H9 (cell line): ENCODE measurements around the gene SLC25A12. TPM values are rescaled to one million over a fixed set of nuclear protein-coding genes. Genes with fewer than 3 reads are reported as not detected.

Source experiments
- DNase-seq: peaks from one replicate; pipeline ENCODE4 v3.0.0-alpha.2; 2017
- H2AFZ ChIP-seq: one replicate; pipeline ENCODE4 v1.6.1; 2013; ENCODE audit warnings: mild to moderate bottlenecking, low read length, control low read depth, moderate library complexity
- H2AK5ac ChIP-seq: 2 replicates; pipeline ENCODE4 v1.6.1; 2013; ENCODE audit warnings: low read length, control low read depth, mixed read lengths; ENCODE audit not compliant: insufficient read length
- H2BK120ac ChIP-seq: one replicate; pipeline ENCODE4 v1.6.1; 2013; ENCODE audit warnings: low read depth, mild to moderate bottlenecking, low read length, control low read depth, inconsistent platforms; ENCODE audit not compliant: poor library complexity, severe bottlenecking
- H2BK12ac ChIP-seq: 2 replicates; pipeline ENCODE4 v1.6.1; 2013; ENCODE audit warnings: low read length, control low read depth, mixed read lengths, low read depth; ENCODE audit not compliant: insufficient read length
- H2BK15ac ChIP-seq: 2 replicates; pipeline ENCODE4 v1.6.1; 2013; ENCODE audit warnings: low read depth, low read length, control low read depth
- H2BK20ac ChIP-seq: one replicate; pipeline ENCODE4 v1.6.1; 2013; ENCODE audit warnings: low read depth, mild to moderate bottlenecking, low read length, control low read depth, inconsistent platforms; ENCODE audit not compliant: poor library complexity, severe bottlenecking
- H2BK5ac ChIP-seq: 2 replicates; pipeline ENCODE4 v1.6.1; 2013; ENCODE audit warnings: low read length, control low read depth, mixed read lengths; ENCODE audit not compliant: insufficient read length
- H3K14ac ChIP-seq: 2 replicates; pipeline ENCODE4 v1.6.1; 2013; ENCODE audit warnings: low read length, control low read depth; ENCODE audit not compliant: insufficient read depth
- H3K18ac ChIP-seq: 2 replicates; pipeline ENCODE4 v1.6.1; 2013; ENCODE audit warnings: low read depth, mild to moderate bottlenecking, mixed read lengths, low read length, control low read depth; ENCODE audit not compliant: insufficient read length
- H3K23ac ChIP-seq: 2 replicates; pipeline ENCODE4 v1.6.1; 2013; ENCODE audit warnings: low read length, control low read depth, mixed read lengths, low read depth; ENCODE audit not compliant: insufficient read length
- H3K23me2 ChIP-seq: 2 replicates; pipeline ENCODE4 v1.6.1; 2013; ENCODE audit warnings: low read depth, mild to moderate bottlenecking, mixed read lengths, low read length, control low read depth; ENCODE audit not compliant: insufficient read length, poor library complexity, severe bottlenecking
- H3K27ac ChIP-seq: 2 replicates; pipeline ENCODE4 v1.5.1; 2013; ENCODE audit warnings: low read length, control low read depth, mixed read lengths, low read depth; ENCODE audit not compliant: insufficient read length
- H3K27me3 ChIP-seq: 2 replicates; pipeline ENCODE4 v1.6.1; 2013; ENCODE audit warnings: low read length, control low read depth, inconsistent platforms; ENCODE audit not compliant: insufficient read depth
- H3K4ac ChIP-seq: 2 replicates; pipeline ENCODE4 v1.6.1; 2013; ENCODE audit warnings: low read depth, mild to moderate bottlenecking, control low read depth, inconsistent platforms, low read length, moderate library complexity
- H3K4me1 ChIP-seq: 2 replicates; pipeline ENCODE4 v1.6.1; 2013; ENCODE audit warnings: low read length, control low read depth, inconsistent platforms; ENCODE audit not compliant: insufficient read depth
- H3K4me2 ChIP-seq: 2 replicates; pipeline ENCODE4 v1.6.1; 2013; ENCODE audit warnings: low read length, control low read depth, mixed read lengths; ENCODE audit not compliant: insufficient read length, insufficient read depth
- H3K56ac ChIP-seq: 2 replicates; pipeline ENCODE4 v1.6.1; 2013; ENCODE audit warnings: low read depth, mild to moderate bottlenecking, mixed read lengths, low read length, control low read depth; ENCODE audit not compliant: insufficient read length
- H3K79me1 ChIP-seq: 2 replicates; pipeline ENCODE4 v1.6.1; 2013; ENCODE audit warnings: low read depth, mild to moderate bottlenecking, moderate library complexity, low read length, control low read depth, inconsistent platforms; ENCODE audit not compliant: insufficient read depth, poor library complexity, severe bottlenecking
- H3K79me2 ChIP-seq: 2 replicates; pipeline ENCODE4 v1.6.1; 2013; ENCODE audit warnings: low read length, control low read depth, inconsistent platforms; ENCODE audit not compliant: insufficient read depth
- H3K9ac ChIP-seq: 2 replicates; pipeline ENCODE4 v1.6.1; 2013; ENCODE audit warnings: low read length, control low read depth, mixed read lengths; ENCODE audit not compliant: insufficient read length; ENCODE audit errors: extremely low read depth
- H3K9me3 ChIP-seq: one replicate; pipeline ENCODE4 v1.6.1; 2013; ENCODE audit warnings: low read depth, low read length, inconsistent platforms; ENCODE audit not compliant: control insufficient read depth
- H3T11ph ChIP-seq: one replicate; pipeline ENCODE4 v1.6.1; 2013; ENCODE audit warnings: mild to moderate bottlenecking, low read length, control low read depth, inconsistent platforms
- H4K20me1 ChIP-seq: one replicate; pipeline ENCODE4 v1.6.1; 2013; ENCODE audit not compliant: control insufficient read depth, insufficient read length, insufficient read depth
- H4K5ac ChIP-seq: 2 replicates; pipeline ENCODE4 v1.6.1; 2013; ENCODE audit warnings: low read depth, mild to moderate bottlenecking, mixed read lengths, low read length, control low read depth; ENCODE audit not compliant: insufficient read length
- H4K8ac ChIP-seq: replicated peaks from 2 replicates; pipeline ENCODE4 v1.6.1; 2013; ENCODE audit warnings: low read length, control low read depth, mixed read lengths, low read depth; ENCODE audit not compliant: insufficient read length
- H4K91ac ChIP-seq: 2 replicates; pipeline ENCODE4 v1.6.1; 2013; ENCODE audit warnings: low read depth, mild to moderate bottlenecking, moderate library complexity, mixed read lengths, low read length, control low read depth; ENCODE audit not compliant: insufficient read length
- H3K27ac Mint-ChIP-seq, 3 experiments: 2 replicates in 2 of 3; 3 replicates in 1 of 3; pipeline ENCODE4 v1.8.0; 2020 to 2021; ENCODE audit warnings: mixed read lengths in 3 of 3, mild to moderate bottlenecking in 1 of 3, moderate library complexity in 1 of 3
- H3K27me3 Mint-ChIP-seq: 2 replicates; pipeline ENCODE4 v1.8.0; 2021; ENCODE audit warnings: low read depth, mild to moderate bottlenecking, moderate library complexity, mixed read lengths
- H3K36me3 Mint-ChIP-seq, 3 experiments: 2 replicates in 2 of 3; 3 replicates in 1 of 3; pipeline ENCODE4 v1.8.0; 2020 to 2021; ENCODE audit warnings: low read depth in 3 of 3, mixed read lengths in 3 of 3; ENCODE audit not compliant: insufficient read depth in 1 of 3
- H3K4me1 Mint-ChIP-seq, 2 experiments: 2 replicates each; pipeline ENCODE4 v1.8.0; 2020; ENCODE audit warnings: mixed read lengths in 2 of 2
- H3K4me3 Mint-ChIP-seq, 2 experiments: 2 replicates in 1 of 2; 3 replicates in 1 of 2; pipeline ENCODE4 v1.8.0; 2020 to 2021; ENCODE audit warnings: mild to moderate bottlenecking in 2 of 2, mixed read lengths in 2 of 2, moderate library complexity in 1 of 2
- H3K9me3 Mint-ChIP-seq, 2 experiments: 2 replicates in 1 of 2; 3 replicates in 1 of 2; pipeline ENCODE4 v1.8.0; 2020; ENCODE audit warnings: mild to moderate bottlenecking in 2 of 2, mixed read lengths in 2 of 2, moderate library complexity in 1 of 2
- CTCF ChIP-seq: fragments of 200-600 bp; sonication (generic); conservative IDR thresholded peaks from 3 replicates; pipeline ENCODE4 v1.8.0; 2021; ENCODE audit warnings: antibody characterized with exemption, mild to moderate bottlenecking
- WGBS: extraction: QIAGEN DNeasy Blood & Tissue Kit; methylation state at CpG from one replicate; pipeline ENCODE4 v1.1.7; 2013; ENCODE audit warnings: missing lambda C conversion rate, low lambda C conversion rate, mixed read lengths; ENCODE audit not compliant: insufficient read length; ENCODE audit errors: extremely low coverage; 5-methylcytosine and 5-hydroxymethylcytosine counted together
- total RNA-seq: library from RNA; stranded (reverse); gene quantifications from 2 replicates; pipeline ENCODE4 v1.2.1, GENCODE V29; 2021

SLC25A12 gene
- total RNA-seq, 1 experiment from 2014 or later, result 10.1 TPM

- H3K14ac ChIP-seq, result no peak overlapping the region
- no peak overlapping the region for H3K4ac ChIP-seq
- H3K56ac ChIP-seq, result no peak overlapping the region
- TF ChIP-seq CTCF, result no peak
- H2AK5ac ChIP-seq, result no peak overlapping the region
- no CpG with 5 or more reads among the region's 3 CpGs for WGBS
- no peak overlapping the region for H2BK20ac ChIP-seq
- H4K8ac ChIP-seq, result no peak overlapping the region
- H3K27me3 Mint-ChIP-seq, result no peaks in the 10 kb centered on the region
- H3K4me3 Mint-ChIP-seq, result no peak overlapping the region
- no peak overlapping the region for H3T11ph ChIP-seq
- H4K5ac ChIP-seq, result no peak overlapping the region
- H3K18ac ChIP-seq, result no peak overlapping the region
- peaks cover 68 to 79% of the 10 kb centered on the region in 2 experiments for H3K4me1 Mint-ChIP-seq
- H3K4me2 ChIP-seq, result no peak overlapping the region
- no peak overlapping the region for H2BK120ac ChIP-seq
- H4K20me1 ChIP-seq, result no peaks in the 10 kb centered on the region
- no peak overlapping the region for H3K27ac ChIP-seq
- H3K27me3 ChIP-seq, result no peaks in the 10 kb centered on the region
- H3K23ac ChIP-seq, result no peak overlapping the region
- H3K9me3 Mint-ChIP-seq, result no peaks in the 10 kb centered on the region
- no peaks in the 10 kb centered on the region for H3K79me1 ChIP-seq
- peaks cover 2 to 14% (median 5%) of the 10 kb centered on the region in 3 experiments; a peak in 6 of 7 replicates for H3K36me3 Mint-ChIP-seq
- no peaks in the 10 kb centered on the region for H3K9me3 ChIP-seq
- H3K4me1 ChIP-seq, result peaks cover 11% of the 10 kb centered on the region; the same call in 1 of the 2 replicates
- no peaks in the 10 kb centered on the region for H3K79me2 ChIP-seq
- no peak overlapping the region for H3K9ac ChIP-seq
- no peak overlapping the region for H2AFZ ChIP-seq
- DNase-seq, result no peak
- H3K27ac Mint-ChIP-seq, result no peak overlapping the region
- no peak overlapping the region for H2BK12ac ChIP-seq
- H3K23me2 ChIP-seq, result no peaks in the 10 kb centered on the region
- no peak overlapping the region for H2BK15ac ChIP-seq
- no peak overlapping the region for H2BK5ac ChIP-seq
- H4K91ac ChIP-seq, result no peak overlapping the region
Observed at GRCh38 chr2:171792157-171792556, 101.9 kb downstream of the SLC25A12 start.
